Coronary artery (tissue), 2 donors: Measurements from ENCODE around the gene DOCK4.

Source experiments
- DNase-seq: peaks from one replicate; pipeline ENCODE4 v3.0.0-alpha.2; 2017; ENCODE audit warnings: low spot score
- H3K27ac ChIP-seq, 2 donors: fragments of 200-600 bp; sonication (generic); one replicate each; pipeline ENCODE4 v1.5.1; 2016 to 2019
- H3K4me3 ChIP-seq: fragments of 200-600 bp; sonication (generic); 2 replicates; pipeline ENCODE4 v1.5.1; 2016; ENCODE audit warnings: mild to moderate bottlenecking, moderate library complexity
- TF ChIP-seq, protein P1 (sequence below): fragments of 200-600 bp; sonication (generic); IDR thresholded peaks from one replicate; pipeline ENCODE4 v1.5.1; 2019; ENCODE audit warnings: antibody characterized with exemption

DOCK4 gene

DNA sequence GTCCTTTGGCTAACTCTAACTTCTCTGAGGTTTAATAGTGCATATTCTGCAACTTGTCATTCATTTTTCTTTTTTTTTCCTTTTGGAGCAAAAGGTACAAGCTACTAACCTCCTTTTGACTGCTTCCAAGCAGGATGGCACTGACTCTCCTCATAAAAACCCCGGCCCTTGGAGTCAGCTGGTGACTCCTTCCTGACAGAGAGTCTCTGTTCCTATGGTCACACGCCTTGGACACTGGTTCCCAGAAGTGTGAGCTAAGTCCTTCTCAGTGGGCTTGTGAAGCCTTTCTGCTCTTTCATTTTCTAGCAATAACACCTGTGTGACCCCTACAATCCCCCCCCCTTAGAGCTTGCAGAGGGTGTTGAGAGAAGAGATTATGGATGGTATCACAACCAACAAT lies 21.7 kb downstream of the DOCK4 start:
- H3K4me3 ChIP-seq = no peak overlapping the region
- TF ChIP-seq, protein P1, sequence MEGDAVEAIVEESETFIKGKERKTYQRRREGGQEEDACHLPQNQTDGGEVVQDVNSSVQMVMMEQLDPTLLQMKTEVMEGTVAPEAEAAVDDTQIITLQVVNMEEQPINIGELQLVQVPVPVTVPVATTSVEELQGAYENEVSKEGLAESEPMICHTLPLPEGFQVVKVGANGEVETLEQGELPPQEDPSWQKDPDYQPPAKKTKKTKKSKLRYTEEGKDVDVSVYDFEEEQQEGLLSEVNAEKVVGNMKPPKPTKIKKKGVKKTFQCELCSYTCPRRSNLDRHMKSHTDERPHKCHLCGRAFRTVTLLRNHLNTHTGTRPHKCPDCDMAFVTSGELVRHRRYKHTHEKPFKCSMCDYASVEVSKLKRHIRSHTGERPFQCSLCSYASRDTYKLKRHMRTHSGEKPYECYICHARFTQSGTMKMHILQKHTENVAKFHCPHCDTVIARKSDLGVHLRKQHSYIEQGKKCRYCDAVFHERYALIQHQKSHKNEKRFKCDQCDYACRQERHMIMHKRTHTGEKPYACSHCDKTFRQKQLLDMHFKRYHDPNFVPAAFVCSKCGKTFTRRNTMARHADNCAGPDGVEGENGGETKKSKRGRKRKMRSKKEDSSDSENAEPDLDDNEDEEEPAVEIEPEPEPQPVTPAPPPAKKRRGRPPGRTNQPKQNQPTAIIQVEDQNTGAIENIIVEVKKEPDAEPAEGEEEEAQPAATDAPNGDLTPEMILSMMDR = no peak
- H3K27ac ChIP-seq = no peak overlapping the region
- no peak for DNase-seq

DNA sequence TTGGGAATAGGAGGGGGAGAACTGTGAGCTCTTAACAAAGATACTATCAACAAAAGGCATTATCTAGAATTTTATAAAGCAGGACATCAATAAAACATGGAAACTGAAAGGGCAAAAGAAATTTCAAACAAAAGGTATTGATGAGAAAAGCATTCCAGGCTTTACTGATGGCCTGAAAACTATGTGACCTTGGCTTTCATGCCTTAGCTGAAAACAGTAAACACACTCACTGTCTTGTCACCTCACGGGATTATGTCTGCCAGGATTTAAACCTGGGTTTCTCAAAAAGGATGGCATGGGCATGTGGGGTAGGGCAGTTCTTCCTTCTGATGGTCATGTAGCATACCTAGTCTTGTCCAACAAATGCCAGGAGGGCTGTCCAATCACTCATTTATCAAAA lies 22.9 kb downstream of the DOCK4 start:
- TF ChIP-seq, protein P1 = no peak
- H3K4me3 ChIP-seq = no peak overlapping the region
- no peak for DNase-seq
- H3K27ac ChIP-seq = no peak overlapping the region

DNA sequence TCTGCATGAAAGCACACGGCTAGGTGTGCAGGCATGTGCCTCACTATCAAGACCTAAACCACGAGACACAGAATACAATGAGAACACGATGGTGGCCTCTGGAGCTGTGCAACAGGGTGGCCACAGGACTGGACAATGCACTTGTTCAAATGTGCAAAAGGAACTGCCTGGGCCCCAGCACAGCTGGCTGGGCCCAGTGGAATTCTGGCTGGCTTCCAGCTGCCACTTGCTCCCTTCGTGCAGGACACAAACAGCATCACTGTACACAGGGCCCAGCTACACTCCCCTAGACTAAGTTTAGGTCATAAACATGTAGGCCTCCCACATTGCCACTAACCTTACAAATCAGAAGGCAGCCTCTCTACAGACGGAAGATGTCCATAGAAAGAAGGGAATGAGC lies 23.4 kb downstream of the DOCK4 start:
- DNase-seq = no peak
- no peak overlapping the region for H3K27ac ChIP-seq
- H3K4me3 ChIP-seq = no peak overlapping the region
- TF ChIP-seq, protein P1 = no peak

DNA sequence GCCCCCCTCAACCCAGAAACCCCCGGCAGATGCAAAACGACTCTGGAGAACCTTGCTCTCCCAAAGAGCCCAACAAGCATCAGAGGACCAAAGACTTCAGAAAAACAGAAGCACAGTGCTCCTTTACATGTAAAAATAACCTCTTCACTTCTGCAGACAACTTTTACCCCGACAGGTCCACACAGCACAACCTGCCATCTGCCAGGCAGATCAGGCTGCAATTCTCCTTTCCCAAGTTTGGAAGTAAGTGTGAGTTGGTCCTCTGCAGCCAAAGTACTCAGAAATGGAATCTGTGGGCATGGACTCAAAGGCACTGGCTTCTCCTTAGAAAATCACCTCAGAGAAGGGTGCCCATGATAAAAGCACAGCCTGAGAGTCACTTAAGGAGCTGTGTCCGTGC lies 26.0 kb downstream of the DOCK4 start:
- Histone ChIP-seq H3K4me3 (no peak overlapping the region), H3K27ac (no peak overlapping the region)
- TF ChIP-seq, protein P1 = no peak

DNA sequence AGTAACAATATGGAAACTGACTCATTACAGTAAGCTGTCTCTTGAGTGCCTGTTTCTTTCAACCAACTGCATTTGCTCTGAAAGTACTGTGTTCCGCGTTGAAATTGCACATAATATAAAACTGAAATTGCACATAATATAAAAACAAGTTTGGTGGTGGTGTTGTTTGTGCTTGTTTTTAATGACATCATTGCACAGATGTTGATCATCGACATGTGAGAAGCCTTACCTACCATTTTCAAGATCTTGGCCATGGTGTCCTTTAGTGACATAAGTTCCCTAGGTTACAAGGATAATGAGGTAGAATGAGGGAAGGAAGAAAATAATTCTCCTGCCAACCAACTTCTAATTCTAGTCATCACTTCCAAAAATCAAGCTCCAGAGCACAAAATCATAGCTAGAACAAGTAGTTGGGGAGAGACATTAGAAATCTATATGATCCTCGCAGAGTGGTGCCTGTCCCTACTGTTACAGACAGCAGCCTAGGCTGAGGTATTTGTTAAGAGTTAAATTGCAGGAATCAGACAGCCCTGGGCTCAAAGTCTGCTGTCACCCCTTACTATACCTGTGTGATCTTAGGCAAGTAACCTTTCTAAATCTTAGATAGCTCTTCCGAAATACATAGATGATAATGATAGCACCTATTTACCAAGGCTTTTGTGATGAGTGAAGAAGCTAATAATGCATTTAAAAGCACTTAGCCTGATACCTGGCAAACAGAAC lies 29.3 kb downstream of the DOCK4 start:
- no peak overlapping the region for H3K27ac ChIP-seq
- H3K4me3 ChIP-seq = no peak overlapping the region
- TF ChIP-seq, protein P1 = no peak
- DNase-seq = no peak

More for the DNA sequence above, 26.0 kb downstream of the DOCK4 start:
- no peak for DNase-seq

DNA sequence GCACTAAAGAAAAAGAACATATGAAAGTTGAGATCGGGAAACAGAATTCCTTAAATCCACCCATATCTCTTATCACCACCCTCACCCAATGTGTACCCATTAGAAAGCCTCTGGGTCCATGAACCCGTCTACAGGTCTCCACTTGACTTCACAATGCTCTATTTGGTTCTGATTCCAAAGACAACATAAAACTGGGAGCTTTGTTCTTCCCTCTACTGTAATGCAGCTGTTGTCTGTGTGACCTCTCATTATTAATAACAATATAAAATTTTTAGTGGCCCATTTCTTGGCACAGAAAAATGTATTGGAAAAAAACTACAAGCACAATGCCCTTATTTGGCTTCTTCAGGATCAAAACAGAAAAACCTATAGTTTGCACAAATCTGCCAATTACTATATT lies 30.0 kb downstream of the DOCK4 start:
- Histone ChIP-seq H3K27ac (no peak overlapping the region), H3K4me3 (no peak overlapping the region)
- TF ChIP-seq, protein P1 = no peak
- DNase-seq = no peak

DNA sequence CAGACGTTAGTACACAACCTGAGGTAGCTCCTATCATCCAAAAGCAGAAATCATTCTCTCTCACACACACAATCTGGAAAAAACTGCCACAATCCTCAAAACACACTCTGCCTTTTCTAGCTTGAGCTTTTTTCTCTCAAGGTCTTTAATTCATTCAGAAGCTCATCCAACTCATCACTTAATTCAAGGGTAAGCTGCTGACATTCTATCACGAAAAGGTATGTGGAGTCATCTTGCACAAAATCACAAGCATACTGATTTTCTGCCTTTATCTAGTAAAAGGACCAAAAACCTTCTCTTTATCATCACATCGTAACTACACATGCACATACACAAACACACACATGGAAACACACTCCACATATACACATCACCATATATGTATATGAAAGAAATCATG lies 32.0 kb downstream of the DOCK4 start:
- DNase-seq = no peak
- no peak overlapping the region for H3K27ac ChIP-seq
- no peak overlapping the region for H3K4me3 ChIP-seq
- TF ChIP-seq, protein P1 = no peak
